ENCODE results near the gene SRCIN1.

DNA sequence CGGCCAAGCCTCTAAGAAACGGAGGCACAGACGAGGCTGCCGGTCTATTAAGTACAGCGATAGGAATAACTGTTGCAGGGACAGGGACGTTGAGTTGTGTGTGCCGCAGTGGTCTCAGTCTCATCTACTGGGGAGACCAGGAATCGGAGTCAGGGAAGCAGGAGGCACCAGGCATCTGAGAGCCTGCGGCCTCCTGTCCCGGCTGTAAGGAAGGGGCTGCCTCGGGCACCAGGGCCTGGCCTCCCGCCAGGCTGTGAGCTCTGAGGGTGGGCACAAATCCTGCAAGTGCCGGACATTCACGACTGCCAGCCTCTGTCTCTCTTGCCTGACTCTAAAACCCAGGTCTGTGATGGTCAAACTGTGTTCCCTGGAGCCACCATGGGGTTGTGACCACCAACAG, 101.5 kb downstream of the SRCIN1 start:
- no peak for TF ChIP-seq POLR2AphosphoS5 (IDR thresholded peaks at IDR 0.05)
- TF ChIP-seq, protein P1, sequence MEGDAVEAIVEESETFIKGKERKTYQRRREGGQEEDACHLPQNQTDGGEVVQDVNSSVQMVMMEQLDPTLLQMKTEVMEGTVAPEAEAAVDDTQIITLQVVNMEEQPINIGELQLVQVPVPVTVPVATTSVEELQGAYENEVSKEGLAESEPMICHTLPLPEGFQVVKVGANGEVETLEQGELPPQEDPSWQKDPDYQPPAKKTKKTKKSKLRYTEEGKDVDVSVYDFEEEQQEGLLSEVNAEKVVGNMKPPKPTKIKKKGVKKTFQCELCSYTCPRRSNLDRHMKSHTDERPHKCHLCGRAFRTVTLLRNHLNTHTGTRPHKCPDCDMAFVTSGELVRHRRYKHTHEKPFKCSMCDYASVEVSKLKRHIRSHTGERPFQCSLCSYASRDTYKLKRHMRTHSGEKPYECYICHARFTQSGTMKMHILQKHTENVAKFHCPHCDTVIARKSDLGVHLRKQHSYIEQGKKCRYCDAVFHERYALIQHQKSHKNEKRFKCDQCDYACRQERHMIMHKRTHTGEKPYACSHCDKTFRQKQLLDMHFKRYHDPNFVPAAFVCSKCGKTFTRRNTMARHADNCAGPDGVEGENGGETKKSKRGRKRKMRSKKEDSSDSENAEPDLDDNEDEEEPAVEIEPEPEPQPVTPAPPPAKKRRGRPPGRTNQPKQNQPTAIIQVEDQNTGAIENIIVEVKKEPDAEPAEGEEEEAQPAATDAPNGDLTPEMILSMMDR (IDR thresholded peaks at IDR 0.05): no peak

Measured in breast epithelium (tissue), 3 donors.